K562 (cell line): Measurements from ENCODE around the gene PTH2. TPM values are rescaled to one million over a fixed set of nuclear protein-coding genes. Genes with fewer than 3 reads are reported as not detected.
A peak's percentile ranks its signal among the peaks of the same experiment; 100 is the strongest.

Experiments used
- CBX3 ChIP-seq, 2 experiments: IDR thresholded peaks; 1 replicate in 1 of 2; 2 replicates in 1 of 2; pipeline ENCODE4 v1.6.1; 2012; ENCODE audit warnings: inconsistent platforms in 2 of 2, low read length in 2 of 2, borderline replicate concordance in 1 of 2, control low read depth in 1 of 2
- CHD2 ChIP-seq: IDR thresholded peaks from 2 replicates; pipeline ENCODE4 v1.6.1; 2011; ENCODE audit warnings: low read depth, low read length
- GATAD2B ChIP-seq: fragments of 450-650 bp; IDR thresholded peaks from 2 replicates; pipeline ENCODE4 v1.6.1; 2017; ENCODE audit warnings: mild to moderate bottlenecking, borderline replicate concordance
- MTA3 ChIP-seq: fragments of 450-650 bp; formaldehyde crosslinking; IDR thresholded peaks from 2 replicates; pipeline ENCODE4 v1.6.1; 2017; ENCODE audit warnings: mild to moderate bottlenecking, borderline replicate concordance
- OTX1 ChIP-seq: fragments of 450-650 bp; formaldehyde crosslinking; IDR thresholded peaks from 2 replicates; pipeline ENCODE4 v1.4.0; 2022; ENCODE audit warnings: mild to moderate bottlenecking
- RBM14 ChIP-seq: fragments of 200-400 bp; formaldehyde crosslinking; IDR thresholded peaks from 2 replicates; pipeline ENCODE4 v1.6.1; 2018; ENCODE audit warnings: low read depth, mild to moderate bottlenecking, low read length, moderate library complexity, borderline replicate concordance; ENCODE audit not compliant: insufficient read depth
- RHOXF2B ChIP-seq: fragments of 250-450 bp; sonication (Bioruptor Pico); conservative IDR thresholded peaks from 2 replicates; pipeline ENCODE4 v1.5.1; 2021
- SRF ChIP-seq, 2 experiments: fragments of 250-450, 450-650 bp in 1 of 2; sonication (Bioruptor Pico) in 1 of 2; sonication (generic) in 1 of 2; formaldehyde crosslinking; IDR thresholded peaks; 2 replicates each; pipeline versions ENCODE4 v1.5.0 to v1.5.1; 2020 to 2022; ENCODE audit warnings: mild to moderate bottlenecking in 1 of 2, missing genetic modification reagents in 1 of 2
- TGIF2 ChIP-seq: sonication (generic); formaldehyde crosslinking; IDR thresholded peaks from 2 replicates; pipeline ENCODE4 v1.8.1; 2022; ENCODE audit warnings: mild to moderate bottlenecking, missing genetic modification reagents, moderate library complexity
- ZFP1 ChIP-seq: fragments of 450-650 bp; formaldehyde crosslinking; IDR thresholded peaks from 2 replicates; pipeline ENCODE4 v1.4.0; 2020; ENCODE audit warnings: mild to moderate bottlenecking, mixed read lengths
- polyA plus RNA-seq, 8 experiments: library from polyadenylated mRNA; depleted of rRNA in 4 of 8; stranded (reverse) in 5 of 8; unstranded in 3 of 8; fragments of >200 nt; fragmentation: Nextera tagmentation in 2 of 8; fragmentation: Illumina TruSeq in 1 of 8; extraction: Ambion mirVana in 2 of 8; extraction: Trizol in 1 of 8; gene quantifications; 2 replicates each; pipeline versions ENCODE4 v1.2.1 to v1.2.3, GENCODE V29; 2011 to 2014; ENCODE audit warnings: inconsistent platforms in 1 of 8, missing spikeins in 1 of 8
- total RNA-seq, 7 experiments: library from RNA; depleted of rRNA in 6 of 7; stranded (reverse); fragments of >200 nt in 6 of 7; fragmentation: Illumina TruSeq in 2 of 7; extraction: Trizol in 2 of 7; gene quantifications; 2 replicates each; pipeline versions ENCODE4 v1.2.1 to v1.2.3, GENCODE V29; 2011 to 2021; ENCODE audit warnings: low replicate concordance in 1 of 7
- TF ChIP-seq, protein P1 (sequence below): fragments of 250-450 bp; sonication (Bioruptor Pico); IDR thresholded peaks from 2 replicates; pipeline ENCODE4 v1.8.0; 2022; ENCODE audit warnings: inconsistent platforms, mild to moderate bottlenecking, moderate library complexity, borderline replicate concordance
- TF ChIP-seq, protein P2 (sequence below): fragments of 450-650 bp; IDR thresholded peaks from 2 replicates; pipeline ENCODE4 v1.7.0; 2016; ENCODE audit warnings: borderline replicate concordance
- TF ChIP-seq, protein P3 (sequence below): fragments of 450-650 bp; IDR thresholded peaks from 2 replicates; pipeline ENCODE4 v1.6.1; 2018; ENCODE audit warnings: mild to moderate bottlenecking, low read depth; ENCODE audit not compliant: partially characterized antibody
- TF ChIP-seq, protein P4 (sequence below): fragments of 450-650 bp; IDR thresholded peaks from 2 replicates; pipeline ENCODE4 v1.6.1; 2017; ENCODE audit warnings: antibody characterized with exemption
- TF ChIP-seq, protein P5 (sequence below): fragments of 250-450 bp; sonication (Bioruptor Pico); IDR thresholded peaks from 2 replicates; pipeline ENCODE4 v1.5.0; 2020; ENCODE audit warnings: mild to moderate bottlenecking
- TF ChIP-seq, protein P6 (sequence below): fragments of 450-650 bp; formaldehyde crosslinking; IDR thresholded peaks from 2 replicates; pipeline ENCODE4 v1.4.0; 2022; ENCODE audit warnings: missing genetic modification characterization

The PTH2 gene
- total and polyA plus RNA-seq, 9 of the 15 experiments (the other 6 are each of a cell fraction or from before 2014, with no cell fraction given), result 1.3 TPM; not detected in 8

DNA sequence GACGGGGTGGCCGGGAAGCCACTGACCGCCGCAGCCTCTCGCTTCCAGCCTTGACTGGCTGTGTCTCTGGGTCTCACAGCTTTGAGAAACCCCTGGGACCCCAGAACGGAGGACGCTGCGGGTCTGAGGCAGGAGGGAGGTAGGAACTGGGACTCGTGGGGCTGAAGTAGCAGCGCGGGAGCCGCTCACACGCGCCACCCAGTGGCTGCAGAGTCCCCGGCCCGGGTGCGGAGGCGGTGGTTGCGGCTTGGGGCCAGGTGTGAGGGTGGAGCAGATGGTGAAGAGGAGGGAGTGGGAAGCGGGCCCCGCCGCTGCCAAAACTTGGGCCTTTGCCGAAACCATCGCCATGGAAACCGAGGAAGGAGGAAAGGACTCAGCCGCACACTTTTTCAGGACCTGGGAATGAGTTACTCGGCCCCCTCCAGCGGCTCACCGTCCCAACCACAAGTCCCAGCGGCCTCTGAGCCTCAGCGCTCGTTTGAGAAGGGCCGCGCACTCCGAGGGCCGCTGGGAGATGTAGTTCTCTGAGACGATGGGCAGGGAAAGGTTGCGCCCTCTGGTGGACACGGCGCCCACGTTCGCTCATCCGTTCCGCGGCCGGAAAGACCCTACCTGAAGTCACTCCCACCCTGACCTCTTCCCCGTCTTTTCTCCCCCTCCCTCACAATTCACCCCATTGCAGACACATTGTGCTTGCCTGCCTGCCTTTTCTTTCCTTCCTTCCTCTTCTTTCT is 20.3 kb upstream of the PTH2 start (continued):
- TF ChIP-seq, protein P1, sequence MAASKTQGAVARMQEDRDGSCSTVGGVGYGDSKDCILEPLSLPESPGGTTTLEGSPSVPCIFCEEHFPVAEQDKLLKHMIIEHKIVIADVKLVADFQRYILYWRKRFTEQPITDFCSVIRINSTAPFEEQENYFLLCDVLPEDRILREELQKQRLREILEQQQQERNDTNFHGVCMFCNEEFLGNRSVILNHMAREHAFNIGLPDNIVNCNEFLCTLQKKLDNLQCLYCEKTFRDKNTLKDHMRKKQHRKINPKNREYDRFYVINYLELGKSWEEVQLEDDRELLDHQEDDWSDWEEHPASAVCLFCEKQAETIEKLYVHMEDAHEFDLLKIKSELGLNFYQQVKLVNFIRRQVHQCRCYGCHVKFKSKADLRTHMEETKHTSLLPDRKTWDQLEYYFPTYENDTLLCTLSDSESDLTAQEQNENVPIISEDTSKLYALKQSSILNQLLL (CRISPR knock-in tag), result no peak
- TF ChIP-seq RHOXF2B (CRISPR knock-in tag) (no peak), CHD2 (no peak), RBM14 (0 out of 2 replicates have a peak, but pooled peaks have one; percentile 65), OTX1 (CRISPR knock-in tag) (no peak), GATAD2B (no peak; the same call in 1 of the 2 replicates), TGIF2 (CRISPR knock-in tag) (0 out of 2 replicates have a peak, but pooled peaks have one; percentile 38), CBX3 (IDR thresholded peaks at IDR 0.05; ENCODE audit: borderline replicate concordance in 1 of 2, low read length in 2 of 2) (peak in 1 of 2 experiments; percentile 3; a peak in 1 of 3 replicates), ZFP1 (no peak), MTA3 (peak; percentile 71; the same call in 1 of the 2 replicates), SRF (CRISPR knock-in tag; IDR thresholded peaks at IDR 0.05) (peak in 1 of 2 experiments; percentile 42; a peak in 2 of 4 replicates)
- TF ChIP-seq, protein P2, sequence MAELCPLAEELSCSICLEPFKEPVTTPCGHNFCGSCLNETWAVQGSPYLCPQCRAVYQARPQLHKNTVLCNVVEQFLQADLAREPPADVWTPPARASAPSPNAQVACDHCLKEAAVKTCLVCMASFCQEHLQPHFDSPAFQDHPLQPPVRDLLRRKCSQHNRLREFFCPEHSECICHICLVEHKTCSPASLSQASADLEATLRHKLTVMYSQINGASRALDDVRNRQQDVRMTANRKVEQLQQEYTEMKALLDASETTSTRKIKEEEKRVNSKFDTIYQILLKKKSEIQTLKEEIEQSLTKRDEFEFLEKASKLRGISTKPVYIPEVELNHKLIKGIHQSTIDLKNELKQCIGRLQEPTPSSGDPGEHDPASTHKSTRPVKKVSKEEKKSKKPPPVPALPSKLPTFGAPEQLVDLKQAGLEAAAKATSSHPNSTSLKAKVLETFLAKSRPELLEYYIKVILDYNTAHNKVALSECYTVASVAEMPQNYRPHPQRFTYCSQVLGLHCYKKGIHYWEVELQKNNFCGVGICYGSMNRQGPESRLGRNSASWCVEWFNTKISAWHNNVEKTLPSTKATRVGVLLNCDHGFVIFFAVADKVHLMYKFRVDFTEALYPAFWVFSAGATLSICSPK, result no peak
- TF ChIP-seq, protein P3, sequence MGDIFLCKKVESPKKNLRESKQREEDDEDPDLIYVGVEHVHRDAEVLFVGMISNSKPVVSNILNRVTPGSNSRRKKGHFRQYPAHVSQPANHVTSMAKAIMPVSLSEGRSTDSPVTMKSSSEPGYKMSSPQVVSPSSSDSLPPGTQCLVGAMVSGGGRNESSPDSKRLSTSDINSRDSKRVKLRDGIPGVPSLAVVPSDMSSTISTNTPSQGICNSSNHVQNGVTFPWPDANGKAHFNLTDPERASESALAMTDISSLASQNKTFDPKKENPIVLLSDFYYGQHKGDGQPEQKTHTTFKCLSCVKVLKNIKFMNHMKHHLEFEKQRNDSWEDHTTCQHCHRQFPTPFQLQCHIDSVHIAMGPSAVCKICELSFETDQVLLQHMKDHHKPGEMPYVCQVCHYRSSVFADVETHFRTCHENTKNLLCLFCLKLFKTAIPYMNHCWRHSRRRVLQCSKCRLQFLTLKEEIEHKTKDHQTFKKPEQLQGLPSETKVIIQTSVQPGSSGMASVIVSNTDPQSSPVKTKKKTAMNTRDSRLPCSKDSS, result no peak
- TF ChIP-seq, protein P4, sequence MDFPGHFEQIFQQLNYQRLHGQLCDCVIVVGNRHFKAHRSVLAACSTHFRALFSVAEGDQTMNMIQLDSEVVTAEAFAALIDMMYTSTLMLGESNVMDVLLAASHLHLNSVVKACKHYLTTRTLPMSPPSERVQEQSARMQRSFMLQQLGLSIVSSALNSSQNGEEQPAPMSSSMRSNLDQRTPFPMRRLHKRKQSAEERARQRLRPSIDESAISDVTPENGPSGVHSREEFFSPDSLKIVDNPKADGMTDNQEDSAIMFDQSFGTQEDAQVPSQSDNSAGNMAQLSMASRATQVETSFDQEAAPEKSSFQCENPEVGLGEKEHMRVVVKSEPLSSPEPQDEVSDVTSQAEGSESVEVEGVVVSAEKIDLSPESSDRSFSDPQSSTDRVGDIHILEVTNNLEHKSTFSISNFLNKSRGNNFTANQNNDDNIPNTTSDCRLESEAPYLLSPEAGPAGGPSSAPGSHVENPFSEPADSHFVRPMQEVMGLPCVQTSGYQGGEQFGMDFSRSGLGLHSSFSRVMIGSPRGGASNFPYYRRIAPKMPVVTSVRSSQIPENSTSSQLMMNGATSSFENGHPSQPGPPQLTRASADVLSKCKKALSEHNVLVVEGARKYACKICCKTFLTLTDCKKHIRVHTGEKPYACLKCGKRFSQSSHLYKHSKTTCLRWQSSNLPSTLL, result no peak
- TF ChIP-seq, protein P5, sequence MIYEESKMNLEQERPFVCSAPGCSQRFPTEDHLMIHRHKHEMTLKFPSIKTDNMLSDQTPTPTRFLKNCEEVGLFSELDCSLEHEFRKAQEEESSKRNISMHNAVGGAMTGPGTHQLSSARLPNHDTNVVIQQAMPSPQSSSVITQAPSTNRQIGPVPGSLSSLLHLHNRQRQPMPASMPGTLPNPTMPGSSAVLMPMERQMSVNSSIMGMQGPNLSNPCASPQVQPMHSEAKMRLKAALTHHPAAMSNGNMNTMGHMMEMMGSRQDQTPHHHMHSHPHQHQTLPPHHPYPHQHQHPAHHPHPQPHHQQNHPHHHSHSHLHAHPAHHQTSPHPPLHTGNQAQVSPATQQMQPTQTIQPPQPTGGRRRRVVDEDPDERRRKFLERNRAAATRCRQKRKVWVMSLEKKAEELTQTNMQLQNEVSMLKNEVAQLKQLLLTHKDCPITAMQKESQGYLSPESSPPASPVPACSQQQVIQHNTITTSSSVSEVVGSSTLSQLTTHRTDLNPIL, result no peak
- TF ChIP-seq, protein P6, sequence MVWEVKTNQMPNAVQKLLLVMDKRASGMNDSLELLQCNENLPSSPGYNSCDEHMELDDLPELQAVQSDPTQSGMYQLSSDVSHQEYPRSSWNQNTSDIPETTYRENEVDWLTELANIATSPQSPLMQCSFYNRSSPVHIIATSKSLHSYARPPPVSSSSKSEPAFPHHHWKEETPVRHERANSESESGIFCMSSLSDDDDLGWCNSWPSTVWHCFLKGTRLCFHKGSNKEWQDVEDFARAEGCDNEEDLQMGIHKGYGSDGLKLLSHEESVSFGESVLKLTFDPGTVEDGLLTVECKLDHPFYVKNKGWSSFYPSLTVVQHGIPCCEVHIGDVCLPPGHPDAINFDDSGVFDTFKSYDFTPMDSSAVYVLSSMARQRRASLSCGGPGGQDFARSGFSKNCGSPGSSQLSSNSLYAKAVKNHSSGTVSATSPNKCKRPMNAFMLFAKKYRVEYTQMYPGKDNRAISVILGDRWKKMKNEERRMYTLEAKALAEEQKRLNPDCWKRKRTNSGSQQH (CRISPR knock-in tag), result no peak; the same call in 1 of the 2 replicates
